IPS-15b (cell line): ENCODE measurements around the gene UNC119.

ENCODE experiments used
- H3K27me3 ChIP-seq: one replicate; pipeline ENCODE4 v1.6.1; 2013; ENCODE audit warnings: low read length; ENCODE audit not compliant: control insufficient read depth, insufficient read depth
- H3K36me3 ChIP-seq: one replicate; pipeline ENCODE4 v1.6.1; 2013; ENCODE audit warnings: low read length; ENCODE audit not compliant: control insufficient read depth, insufficient read depth
- H3K4me1 ChIP-seq: one replicate; pipeline ENCODE4 v1.6.1; 2013; ENCODE audit warnings: mild to moderate bottlenecking, low read length; ENCODE audit not compliant: control insufficient read depth, insufficient read depth
- H3K4me3 ChIP-seq: one replicate; pipeline ENCODE4 v1.5.1; 2013; ENCODE audit warnings: low read depth, low read length
- H3K9ac ChIP-seq: one replicate; pipeline ENCODE4 v1.6.1; 2013; ENCODE audit warnings: low read depth, mild to moderate bottlenecking, low read length
- H3K9me3 ChIP-seq: one replicate; pipeline ENCODE4 v1.6.1; 2013; ENCODE audit warnings: mild to moderate bottlenecking, low read length; ENCODE audit not compliant: control insufficient read depth, insufficient read depth

Gene UNC119

DNA sequence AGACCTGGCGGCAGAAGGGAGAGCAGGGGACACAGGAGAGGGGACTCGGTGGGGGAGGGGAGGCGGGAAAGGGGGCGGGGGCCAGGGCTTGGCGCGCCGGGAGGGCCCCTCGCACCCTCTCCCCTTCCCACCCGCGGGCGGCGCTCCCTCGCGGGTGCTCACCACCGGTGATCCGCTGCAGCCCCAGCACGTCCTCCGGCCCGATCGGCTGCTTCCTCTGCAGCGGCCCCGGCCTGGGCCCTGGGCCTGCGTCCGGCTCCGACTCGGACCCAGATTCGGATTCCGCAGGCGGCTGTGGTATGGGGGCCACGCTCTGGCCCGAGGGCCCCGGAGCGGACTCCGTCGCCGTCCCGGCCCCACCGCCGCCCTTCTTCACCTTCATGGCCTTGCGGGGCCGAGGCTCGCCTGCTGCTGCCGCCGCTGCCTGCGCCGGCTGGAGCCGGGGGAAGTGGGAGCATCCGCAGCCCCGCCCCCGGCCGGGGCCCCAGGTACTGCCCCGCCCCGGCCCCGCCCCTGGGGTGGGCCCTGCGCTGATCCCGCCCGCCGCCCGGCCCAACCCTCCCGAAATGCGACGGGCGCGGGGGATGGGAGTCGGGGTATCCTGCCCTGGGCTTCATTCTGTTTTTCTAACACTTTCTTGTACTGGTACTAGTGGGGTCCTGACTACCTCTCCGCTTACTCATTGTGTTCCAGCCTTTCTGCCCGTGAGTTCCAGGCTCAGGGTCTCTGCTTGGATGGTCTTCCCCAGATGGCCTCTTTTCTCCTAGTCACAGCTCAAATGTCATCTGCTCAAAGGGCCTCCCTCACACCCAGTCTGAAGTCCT lies at the start of gene UNC119:
UNC119 (minus strand) TSS at position 449 of the 824 bp plus-strand sequence; CDS start at position 382, 67 bp downstream.
- peaks cover 15% of the 10 kb centered on the region for H3K36me3 ChIP-seq

DNA sequence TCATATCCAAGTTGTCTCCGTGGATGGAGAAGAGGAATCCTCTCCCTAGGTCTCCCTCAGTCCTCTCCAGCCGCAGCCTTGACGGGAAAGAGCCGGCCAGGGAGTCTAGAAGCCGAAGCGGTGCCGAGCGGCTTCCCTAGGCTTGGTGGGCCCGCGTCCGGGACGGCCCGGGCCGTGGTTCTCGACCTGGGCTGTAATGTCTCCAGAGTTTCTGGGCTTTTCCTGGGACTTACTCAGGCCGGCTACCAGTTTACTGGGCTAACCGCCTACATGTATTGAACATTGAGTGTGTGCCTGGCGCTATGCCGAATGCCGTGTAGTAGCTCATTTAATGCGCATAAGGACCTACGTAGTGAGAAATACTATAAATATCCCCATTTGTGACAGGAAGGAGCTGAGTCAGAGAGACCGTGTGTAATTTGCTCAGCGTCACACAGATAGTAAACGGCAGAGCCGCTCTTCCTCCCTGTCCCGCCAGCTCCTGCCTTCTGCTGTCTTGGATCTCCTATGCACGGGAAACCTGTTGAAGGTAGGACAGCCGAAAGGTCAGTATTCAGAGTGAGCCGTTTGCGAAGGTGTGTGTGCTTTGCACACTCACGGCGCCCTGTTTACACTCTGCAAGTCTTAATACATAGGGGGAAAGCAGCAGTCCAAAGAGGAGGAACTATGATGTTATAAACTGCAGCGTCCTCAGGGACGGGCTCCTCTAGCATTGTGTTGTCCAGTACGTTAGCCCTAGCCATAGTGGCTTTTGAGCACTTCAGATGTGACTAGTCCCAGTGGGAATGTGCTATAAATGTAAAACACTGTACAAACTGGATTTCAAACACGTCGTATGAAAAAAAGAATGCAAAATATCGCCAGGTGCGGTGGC lies 47.1 kb upstream of the UNC119 start:
- H3K4me3 ChIP-seq = peak overlapping the region; percentile 96
- H3K27me3 ChIP-seq = no peaks in the 10 kb centered on the region
- H3K4me1 ChIP-seq = peaks cover 4% of the 10 kb centered on the region
- peak overlapping the region; percentile 50 for H3K9ac ChIP-seq
- H3K36me3 ChIP-seq = peaks cover under 1% of the 10 kb centered on the region
- H3K9me3 ChIP-seq = no peaks in the 10 kb centered on the region

More for the DNA sequence above, at the start of gene UNC119:
- Histone ChIP-seq H3K27me3 (peaks cover 4% of the 10 kb centered on the region), H3K4me3 (peak within 1 kb of the TSS; percentile 80), H3K9me3 (no peaks in the 10 kb centered on the region), H3K4me1 (peaks cover 7% of the 10 kb centered on the region), H3K9ac (peak within 1 kb of the TSS; percentile 54)

DNA sequence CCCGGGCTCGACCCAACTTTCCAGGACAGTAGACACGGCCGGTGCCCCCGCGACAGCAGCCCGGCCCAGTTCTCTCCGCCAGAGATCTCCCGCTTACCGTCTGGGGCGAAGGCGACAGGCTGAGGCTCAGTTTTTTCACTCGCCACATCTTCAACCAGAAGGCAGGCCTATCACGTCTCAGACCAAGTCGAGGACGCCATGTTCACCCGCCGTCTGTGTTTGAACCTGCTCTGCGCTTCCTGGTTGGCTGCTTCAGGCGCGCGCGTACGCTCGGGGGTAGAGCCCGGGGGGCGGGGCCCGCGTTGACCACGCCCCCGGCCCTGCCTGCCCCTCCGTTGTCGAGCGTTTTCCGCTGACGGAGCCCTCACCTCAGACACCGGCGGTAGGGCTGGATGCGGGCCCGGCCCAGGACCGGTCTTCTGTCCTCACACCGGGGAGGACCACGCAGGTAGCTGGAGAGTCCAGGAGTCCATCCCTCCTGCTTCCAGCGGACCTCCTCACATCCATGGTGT lies 46.4 kb upstream of the UNC119 start, which contains the start of gene SPAG5:
SPAG5 (minus strand) TSS at position 227 of the 512 bp plus-strand sequence; CDS start at position 148, 79 bp downstream.
- H3K27me3 ChIP-seq = no peaks in the 10 kb centered on the region
- H3K9me3 ChIP-seq = no peaks in the 10 kb centered on the region
- peak within 1 kb of the TSS; percentile 97 for H3K9ac ChIP-seq
- peaks cover 4% of the 10 kb centered on the region for H3K4me1 ChIP-seq
- H3K4me3 ChIP-seq = peak within 1 kb of the TSS; percentile 96
- no peaks in the 10 kb centered on the region for H3K36me3 ChIP-seq

DNA sequence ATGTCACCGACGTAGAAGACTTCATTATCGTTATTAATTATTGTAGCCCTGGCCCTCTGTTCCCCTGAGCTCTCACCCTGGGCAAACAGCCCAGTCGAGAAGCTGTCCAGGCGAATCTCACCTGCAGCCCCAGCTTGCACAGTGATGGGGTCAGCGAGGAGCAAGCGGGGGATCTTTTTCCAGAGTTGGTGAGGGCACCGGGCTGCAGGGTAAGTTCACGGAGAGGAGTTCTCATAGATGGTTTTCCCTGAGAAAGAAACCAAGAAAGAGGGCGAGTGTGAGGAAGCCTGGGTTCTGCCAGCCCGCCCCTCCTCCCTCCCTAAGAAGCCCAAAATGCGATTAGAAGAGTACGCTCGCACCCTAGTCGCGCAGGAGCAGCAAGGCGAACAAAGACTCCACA lies 46.0 kb upstream of the UNC119 start:
- H3K9me3 ChIP-seq = no peaks in the 10 kb centered on the region
- peak overlapping the region; percentile 96 for H3K4me3 ChIP-seq
- H3K4me1 ChIP-seq = peaks cover 4% of the 10 kb centered on the region
- peaks cover 2% of the 10 kb centered on the region for H3K36me3 ChIP-seq
- H3K27me3 ChIP-seq = no peaks in the 10 kb centered on the region
- H3K9ac ChIP-seq = peak overlapping the region; percentile 97

DNA sequence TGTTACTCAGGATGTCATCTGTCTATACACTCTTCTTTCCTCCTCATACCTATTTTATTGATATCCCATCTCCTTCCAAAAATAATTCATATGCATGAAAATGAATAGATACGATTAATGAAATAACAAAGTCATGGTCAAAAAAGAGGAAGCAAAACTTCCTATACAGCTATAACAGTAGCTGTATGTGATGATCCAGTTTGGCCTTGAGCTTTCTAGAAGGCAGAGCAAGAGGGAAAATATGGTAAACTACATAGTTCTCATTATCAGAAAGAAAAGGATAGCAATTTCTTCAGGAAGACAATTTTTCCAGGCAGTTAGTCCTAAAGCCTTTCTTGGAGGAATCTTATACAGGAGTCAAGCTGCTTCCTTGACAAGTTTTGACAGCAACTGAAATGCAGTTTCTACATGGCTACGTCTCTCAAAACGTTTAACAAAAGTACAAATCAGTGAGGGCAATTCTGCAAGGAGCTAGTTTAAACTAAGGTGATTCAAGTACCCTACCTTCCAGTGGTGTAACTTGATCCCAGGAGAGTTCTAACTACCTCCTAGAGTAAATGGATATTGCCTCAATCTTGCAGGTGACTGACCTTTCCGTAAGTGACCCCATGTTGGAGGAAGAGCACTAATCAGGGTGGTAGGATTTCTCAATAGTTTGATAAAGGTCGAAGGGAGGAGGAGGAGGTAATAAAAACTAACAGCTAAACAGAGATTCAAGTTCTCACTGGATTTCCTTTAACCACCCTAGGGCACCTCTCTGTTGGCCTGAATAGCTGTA lies 45.4 kb upstream of the UNC119 start:
- H3K27me3 ChIP-seq = no peaks in the 10 kb centered on the region
- H3K9me3 ChIP-seq = no peaks in the 10 kb centered on the region
- peaks cover 8% of the 10 kb centered on the region for H3K36me3 ChIP-seq
- peaks cover 4% of the 10 kb centered on the region for H3K4me1 ChIP-seq
- peak overlapping the region; percentile 97 for H3K9ac ChIP-seq
- peak overlapping the region; percentile 96 for H3K4me3 ChIP-seq

DNA sequence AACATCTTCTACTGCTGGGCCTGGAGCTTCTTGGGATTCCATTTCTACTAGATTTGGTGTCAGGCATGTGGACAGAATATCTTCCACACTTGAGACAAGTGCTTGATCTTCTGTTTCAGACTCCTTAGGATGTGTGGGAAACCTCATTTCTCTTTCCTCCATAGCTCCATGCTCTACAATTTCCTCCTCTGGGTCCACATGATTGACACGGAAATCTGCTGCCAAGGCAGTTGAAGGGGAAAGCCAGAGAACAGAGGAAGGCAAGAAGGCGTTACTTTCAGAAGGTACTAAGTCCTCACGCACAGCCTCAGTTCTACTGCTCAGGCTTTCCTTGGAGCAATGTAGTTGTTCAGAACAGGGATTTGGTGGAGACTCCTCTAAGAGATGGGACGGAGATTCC lies 39.8 kb upstream of the UNC119 start:
- H3K9me3 ChIP-seq = no peaks in the 10 kb centered on the region
- no peak overlapping the region for H3K4me3 ChIP-seq
- no peak overlapping the region for H3K9ac ChIP-seq
- no peaks in the 10 kb centered on the region for H3K27me3 ChIP-seq
- H3K36me3 ChIP-seq = peaks cover 33% of the 10 kb centered on the region
- H3K4me1 ChIP-seq = no peaks in the 10 kb centered on the region

DNA sequence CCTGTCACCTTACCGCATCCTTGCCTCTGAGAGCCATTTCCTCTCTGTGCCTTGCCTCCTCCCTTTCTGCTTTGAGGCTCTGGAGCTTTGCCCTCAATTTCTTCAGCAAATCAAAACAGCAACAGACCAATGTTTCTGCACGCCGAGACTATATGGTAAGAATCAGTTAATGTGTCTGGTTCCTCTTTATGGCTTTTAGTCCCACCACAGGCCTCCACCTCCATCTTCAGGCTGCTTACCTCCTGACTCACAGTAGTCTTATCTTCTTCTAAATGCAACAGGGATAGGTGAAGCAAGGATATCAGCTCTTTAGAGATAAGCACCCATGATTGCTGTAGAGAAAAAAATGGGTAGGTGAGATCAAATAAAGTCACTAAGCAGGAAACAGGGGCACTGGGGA lies 33.4 kb upstream of the UNC119 start:
- Histone ChIP-seq H3K36me3 (peaks cover 55% of the 10 kb centered on the region), H3K4me3 (no peak overlapping the region), H3K4me1 (no peaks in the 10 kb centered on the region), H3K27me3 (no peaks in the 10 kb centered on the region), H3K9me3 (no peaks in the 10 kb centered on the region), H3K9ac (no peak overlapping the region)

DNA sequence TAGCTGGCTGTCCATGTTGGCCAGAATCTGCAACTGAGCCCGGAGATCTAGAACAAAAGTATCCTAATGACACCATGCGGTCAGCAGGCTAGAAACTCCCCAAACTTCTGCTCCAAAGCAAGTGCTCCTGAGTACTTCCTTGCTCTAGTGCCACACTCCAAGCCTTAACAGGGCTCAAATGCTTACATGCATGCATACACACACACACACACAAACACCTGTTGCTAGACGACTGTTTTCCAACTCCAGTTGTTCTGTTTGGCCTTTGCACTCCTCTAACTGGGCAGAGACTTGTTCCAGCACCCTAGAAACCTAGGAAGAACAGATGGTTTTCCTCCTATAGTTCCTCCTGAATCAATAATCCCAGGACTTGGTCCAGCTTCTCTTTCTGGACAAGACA lies 32.0 kb upstream of the UNC119 start:
- Histone ChIP-seq H3K4me1 (no peaks in the 10 kb centered on the region), H3K27me3 (no peaks in the 10 kb centered on the region), H3K4me3 (no peak overlapping the region), H3K36me3 (peaks cover 62% of the 10 kb centered on the region), H3K9me3 (no peaks in the 10 kb centered on the region), H3K9ac (no peak overlapping the region)

DNA sequence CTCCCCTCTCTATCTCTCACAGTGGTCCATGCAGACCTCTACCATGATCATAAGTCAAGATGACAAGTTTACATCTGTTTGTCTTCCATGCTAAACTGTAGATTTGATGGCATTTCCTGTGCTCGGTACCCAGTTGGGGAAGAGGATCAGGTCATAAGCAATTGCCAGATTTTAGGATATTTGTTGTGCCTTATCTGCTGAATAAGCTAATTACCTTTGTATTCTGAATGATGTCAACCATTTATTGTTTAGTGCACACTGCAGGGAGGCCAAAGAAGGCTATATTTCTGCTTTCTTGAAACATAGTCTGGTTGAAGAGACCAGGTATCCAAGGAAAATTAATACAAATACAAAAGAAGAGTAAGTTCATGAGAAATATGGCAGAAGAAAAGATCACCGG lies 30.1 kb upstream of the UNC119 start:
- Histone ChIP-seq H3K27me3 (no peaks in the 10 kb centered on the region), H3K36me3 (peaks cover 70% of the 10 kb centered on the region), H3K4me3 (no peak overlapping the region), H3K9ac (no peak overlapping the region), H3K4me1 (no peaks in the 10 kb centered on the region), H3K9me3 (no peaks in the 10 kb centered on the region)

DNA sequence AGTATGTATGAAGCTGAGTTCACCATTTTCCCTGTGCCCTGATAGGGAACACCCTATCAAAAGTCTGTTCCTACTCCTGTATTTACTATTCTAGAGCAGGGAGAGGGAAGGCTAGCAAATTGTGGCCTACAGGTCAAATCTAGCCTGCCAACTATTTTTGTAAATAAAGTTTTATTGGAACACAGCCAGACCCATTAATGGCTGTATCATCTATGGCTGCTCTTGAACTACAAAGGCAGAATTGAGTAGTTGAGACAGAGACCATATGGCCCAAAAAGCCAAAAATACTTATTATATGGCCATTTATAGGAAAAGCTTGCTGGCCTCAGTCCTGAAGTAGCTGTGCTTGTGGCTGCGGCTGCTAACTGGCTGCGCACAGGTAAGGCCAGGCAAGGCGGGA lies 28.5 kb upstream of the UNC119 start:
- Histone ChIP-seq H3K9ac (no peak overlapping the region), H3K9me3 (no peaks in the 10 kb centered on the region), H3K4me3 (no peak overlapping the region), H3K27me3 (peaks cover 3% of the 10 kb centered on the region), H3K4me1 (peaks cover 4% of the 10 kb centered on the region), H3K36me3 (peaks cover 60% of the 10 kb centered on the region)

DNA sequence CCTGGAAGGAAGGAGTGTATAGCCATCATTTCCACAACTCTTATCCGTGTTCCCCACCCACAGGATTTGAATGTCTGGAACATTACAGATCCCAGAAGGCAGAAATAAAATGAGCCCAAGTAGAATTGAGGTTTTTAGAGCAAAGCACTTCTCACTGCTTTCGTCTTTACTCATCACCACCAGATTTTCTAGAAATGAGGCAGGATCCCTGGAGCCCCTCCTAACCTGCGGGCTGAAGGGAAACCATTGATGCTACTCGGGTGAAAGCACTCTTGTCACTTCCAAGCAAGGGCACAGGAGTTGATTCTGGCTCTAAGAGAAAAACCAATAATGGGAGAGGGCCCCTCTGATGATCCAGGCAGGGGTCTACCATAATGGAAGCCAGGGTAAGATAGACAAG lies 27.1 kb upstream of the UNC119 start:
- H3K4me3 ChIP-seq = no peak overlapping the region
- peaks cover 7% of the 10 kb centered on the region for H3K4me1 ChIP-seq
- H3K36me3 ChIP-seq = peaks cover 46% of the 10 kb centered on the region
- H3K27me3 ChIP-seq = peaks cover 7% of the 10 kb centered on the region
- no peak overlapping the region for H3K9ac ChIP-seq
- H3K9me3 ChIP-seq = no peaks in the 10 kb centered on the region
